GM18508 (cell line): ENCODE measurements around the gene B3GALNT2.
"Not testable (repeated sequence)": the region's sequence is repeated elsewhere in the genome, so short reads cannot be mapped to it uniquely, and the experiment has no call there.

Experiments
- ATAC-seq: cut with Tn5 transposase; IDR thresholded peaks from one replicate; pipeline ENCODE4 v1.9.1; 2021; ENCODE audit warnings: moderate number of reproducible peaks; ENCODE audit not compliant: insufficient read depth, unreplicated experiment

B3GALNT2 gene

GRCh38 chr1:235457856-235458255 is 46.4 kb downstream of the B3GALNT2 start:
- ATAC-seq: not testable (repeated sequence)

DNA sequence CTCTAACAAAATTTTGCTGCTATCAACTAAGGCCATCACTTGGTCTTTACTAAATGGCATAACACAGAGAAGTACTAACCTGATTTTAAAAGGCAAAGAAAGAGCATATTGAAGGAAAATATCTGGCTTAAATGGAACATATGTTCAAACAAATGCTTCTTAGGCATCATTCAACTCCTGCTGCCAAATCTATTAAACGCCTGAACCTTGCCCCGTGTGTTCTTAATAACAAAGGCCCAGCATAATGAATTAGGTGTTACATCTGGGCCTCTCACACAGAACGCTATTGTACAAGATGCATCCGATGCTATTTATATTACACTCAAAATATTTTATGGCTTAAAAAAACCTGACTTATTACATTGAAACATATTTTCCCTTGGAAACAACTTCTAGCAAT is 48.4 kb downstream of the B3GALNT2 start:
- no peak for ATAC-seq

DNA sequence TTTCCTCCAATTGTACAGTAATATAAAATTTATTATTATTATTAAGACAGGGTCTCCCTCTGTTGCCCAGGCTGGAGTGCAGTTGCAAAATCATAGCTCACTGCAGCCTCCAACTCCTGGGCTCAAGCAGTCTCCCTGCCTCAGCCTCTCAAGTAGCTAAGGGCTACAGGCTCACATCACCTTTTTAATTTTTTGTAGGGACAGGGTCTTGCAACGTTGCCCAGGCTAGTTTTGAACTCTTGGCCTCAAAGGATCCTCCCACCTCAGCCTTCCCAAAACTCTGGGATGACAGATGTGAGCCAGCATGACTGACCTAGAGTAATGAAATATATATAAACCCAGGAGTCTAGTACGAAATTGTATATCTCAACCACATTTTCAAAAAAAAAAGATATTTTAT is 49.2 kb downstream of the B3GALNT2 start:
- ATAC-seq: no peak

DNA sequence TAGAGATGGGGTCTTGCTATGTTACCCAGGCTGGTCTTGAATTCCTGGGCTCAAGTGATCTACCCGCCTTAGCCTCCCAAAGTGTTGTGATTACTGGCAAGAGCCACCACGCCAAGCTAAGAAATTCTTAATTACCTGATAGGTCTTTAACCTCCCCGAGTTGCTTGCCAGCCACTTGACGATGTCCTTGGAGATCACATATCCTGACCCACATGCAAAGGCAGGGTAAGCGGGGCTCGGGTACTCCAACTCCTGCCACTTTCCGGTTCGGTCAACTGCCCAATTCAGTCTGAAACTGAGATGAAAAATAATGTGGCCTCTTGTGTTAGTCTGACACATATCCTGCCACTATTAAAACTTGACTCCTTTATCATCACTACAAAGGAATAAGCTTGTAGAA is 50.2 kb downstream of the B3GALNT2 start:
- ATAC-seq: no peak

DNA sequence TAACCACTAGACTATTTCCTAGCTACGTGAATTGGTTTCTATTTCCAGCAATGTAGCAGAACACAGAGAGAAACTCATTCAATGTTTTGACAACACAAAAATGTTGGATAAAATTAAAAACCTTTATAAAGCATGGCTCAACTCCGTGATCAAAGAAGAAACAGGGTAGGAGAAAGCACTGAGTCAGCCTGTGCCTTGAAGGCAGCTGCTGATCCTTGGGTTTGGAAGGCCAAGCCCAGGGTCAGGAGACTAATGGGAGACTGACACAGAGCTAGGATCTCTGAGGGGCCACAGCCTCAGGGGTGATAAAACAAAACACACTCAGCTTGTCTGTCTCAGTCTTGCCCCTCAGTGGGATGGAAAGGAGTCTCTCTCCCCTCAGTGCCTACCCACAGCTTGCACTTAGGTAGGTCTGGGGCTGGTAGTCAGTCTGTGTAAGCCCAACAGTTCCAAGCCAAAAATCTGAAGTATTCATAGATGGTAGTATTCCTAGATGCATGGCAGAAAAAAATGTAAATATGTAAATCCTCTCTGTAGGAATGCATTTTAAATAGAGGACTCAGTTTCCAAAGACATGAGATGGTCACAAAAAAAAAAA is 53.3 kb downstream of the B3GALNT2 start:
- no peak for ATAC-seq

- no peak for ATAC-seq
Measured at GRCh38 chr1:235450433-235450832, 53.8 kb downstream of the B3GALNT2 start.

DNA sequence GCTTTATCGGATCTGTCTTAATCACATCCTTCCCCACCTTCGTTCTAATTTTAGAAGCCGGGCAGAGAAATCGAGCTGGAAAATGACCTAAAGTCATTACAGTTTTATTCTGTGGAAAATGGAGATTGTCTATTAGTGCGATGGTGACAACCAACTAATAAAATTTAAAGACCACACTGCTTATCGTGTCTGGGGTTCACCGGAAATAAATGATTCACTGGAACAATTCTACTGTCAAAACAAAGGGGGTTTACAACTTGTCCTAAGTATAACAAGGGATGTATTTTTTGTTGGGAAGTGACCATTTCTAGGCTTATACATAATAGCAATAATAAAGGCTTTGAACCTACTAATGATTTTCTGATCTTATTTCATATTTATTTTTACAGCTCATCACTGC is 55.6 kb downstream of the B3GALNT2 start:
- no peak for ATAC-seq

DNA sequence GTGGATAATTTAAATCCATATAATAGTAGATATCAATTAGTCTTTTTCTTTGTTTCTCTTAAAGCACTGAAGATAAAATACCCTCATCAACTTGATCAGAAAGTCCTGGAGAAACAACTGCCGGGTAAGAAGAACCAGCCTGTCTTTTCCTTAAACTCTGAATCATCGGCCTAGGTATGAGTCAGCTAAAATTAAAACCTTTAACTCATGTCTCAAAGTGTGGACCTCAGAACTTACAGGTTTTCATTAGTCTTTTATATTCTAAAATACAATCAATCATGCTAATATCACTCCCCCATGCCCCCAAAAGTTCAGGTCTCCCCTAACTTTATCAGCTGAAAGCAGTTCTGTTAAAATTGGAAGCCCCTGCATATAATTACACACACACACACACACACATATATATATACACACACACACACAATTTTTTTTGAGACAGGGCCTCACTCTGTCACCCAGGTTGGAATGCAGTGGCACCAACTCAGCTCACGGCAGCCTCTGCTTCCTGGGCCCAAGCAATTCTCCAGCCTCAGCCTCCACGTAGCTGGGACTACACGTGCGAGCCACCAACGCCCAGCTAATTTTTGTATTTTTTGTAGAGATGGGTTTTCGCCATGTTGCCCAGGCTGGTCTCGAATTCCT is 61.3 kb downstream of the B3GALNT2 start:
- no peak for ATAC-seq

GRCh38 chr1:235441159-235441685 is 63.0 kb downstream of the B3GALNT2 start:
- ATAC-seq: no peak

DNA sequence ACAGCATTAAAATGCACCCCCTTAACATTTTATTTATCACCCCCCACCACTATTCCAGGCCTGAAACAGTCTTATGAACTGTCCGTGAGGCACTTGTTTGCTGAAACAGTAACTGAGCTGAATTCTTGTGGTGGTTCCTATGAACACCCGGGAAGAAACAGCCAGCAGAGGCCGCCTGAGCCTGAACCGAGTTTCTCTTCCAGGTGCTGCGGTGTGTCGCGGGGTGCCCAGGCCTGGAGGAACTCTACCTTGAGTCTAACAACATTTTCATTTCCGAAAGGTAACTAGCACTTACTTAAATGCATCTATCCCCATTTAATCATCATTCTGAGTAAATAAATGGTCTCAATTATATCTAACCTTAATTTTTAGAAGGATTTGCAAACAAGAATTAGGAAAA is 70.3 kb downstream of the B3GALNT2 start:
- ATAC-seq: no peak

GRCh38 chr1:235430991-235431390 is 73.3 kb downstream of the B3GALNT2 start:
- no peak for ATAC-seq

GRCh38 chr1:235429143-235429542 is 75.1 kb downstream of the B3GALNT2 start:
- no peak for ATAC-seq

- no peak for ATAC-seq
Measured at GRCh38 chr1:235427447-235427846, 76.8 kb downstream of the B3GALNT2 start.

GRCh38 chr1:235426680-235427079 is 77.6 kb downstream of the B3GALNT2 start:
- ATAC-seq: no peak

GRCh38 chr1:235426143-235426542 is 78.1 kb downstream of the B3GALNT2 start:
- ATAC-seq: no peak

DNA sequence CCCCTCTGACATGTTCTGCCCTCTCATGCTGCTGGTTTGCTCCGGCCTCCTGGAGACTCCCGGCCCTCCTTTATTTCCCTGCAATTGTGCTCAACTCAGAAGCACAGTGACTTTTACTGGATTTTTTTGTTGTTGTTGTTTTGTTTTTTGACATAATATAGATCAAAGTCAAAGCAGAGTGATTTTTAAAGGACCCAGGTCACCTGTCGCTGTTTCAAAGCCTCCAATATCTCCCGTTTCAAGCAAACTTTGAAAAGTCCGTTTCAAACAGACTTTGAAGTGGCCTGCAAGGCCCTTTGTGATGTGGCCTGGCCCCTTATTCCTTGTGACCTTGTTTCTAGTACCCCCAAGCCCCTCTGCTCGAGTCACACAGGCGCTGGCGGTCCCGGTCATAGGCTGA is 78.9 kb downstream of the B3GALNT2 start:
- ATAC-seq: no peak

DNA sequence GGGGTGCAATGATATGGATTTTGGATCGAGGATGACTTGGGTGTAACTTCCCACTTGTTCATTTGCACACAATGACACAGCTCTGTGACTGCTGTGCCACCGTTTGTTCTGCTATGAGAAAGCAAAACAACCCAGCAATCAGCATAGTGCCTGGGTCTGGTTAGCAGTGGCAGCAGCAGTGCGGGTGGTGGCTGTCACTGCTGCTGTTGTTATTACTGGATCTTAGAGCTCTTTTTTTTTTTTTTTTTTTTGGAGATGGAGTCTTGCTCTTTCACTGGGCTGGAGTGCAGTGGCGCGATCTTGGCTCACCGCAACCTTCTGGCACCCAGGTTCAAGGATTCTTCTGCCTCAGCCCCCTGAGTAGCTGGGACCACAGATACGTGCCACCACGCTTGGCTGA is 80.2 kb downstream of the B3GALNT2 start:
- no peak for ATAC-seq

- ATAC-seq: no peak
Measured at GRCh38 chr1:235423214-235423652, 81.0 kb downstream of the B3GALNT2 start.

GRCh38 chr1:235421751-235422150 is 82.5 kb downstream of the B3GALNT2 start:
- ATAC-seq: no peak

DNA sequence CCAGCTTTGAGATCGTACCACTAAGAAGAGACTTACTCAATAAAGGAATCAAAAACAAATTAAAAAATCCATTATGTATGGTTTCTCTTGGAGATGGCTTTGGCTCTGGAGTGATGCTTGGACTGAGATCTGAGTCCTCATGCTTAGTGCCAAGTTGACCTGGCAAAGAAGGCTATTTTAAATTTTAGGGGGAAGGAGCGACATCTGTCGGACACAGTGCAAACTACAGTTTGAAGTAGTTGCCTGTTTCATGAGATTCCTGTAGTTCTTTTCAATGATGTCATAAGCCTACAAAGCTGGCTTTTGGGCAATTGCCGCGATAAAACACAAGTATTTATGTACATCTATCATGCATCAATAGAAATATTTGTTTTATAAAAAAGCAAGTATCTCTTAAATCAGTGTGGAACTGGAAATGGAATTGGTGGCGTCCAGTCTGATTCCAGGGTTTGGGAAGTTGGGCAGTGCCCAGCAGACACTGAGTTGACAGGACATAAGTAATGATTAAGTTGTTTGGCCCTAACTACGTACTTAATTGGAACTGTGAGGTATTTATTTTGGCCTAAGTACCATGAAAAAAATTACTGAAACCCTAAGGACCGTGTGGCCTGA is 87.1 kb downstream of the B3GALNT2 start:
- no peak for ATAC-seq

DNA sequence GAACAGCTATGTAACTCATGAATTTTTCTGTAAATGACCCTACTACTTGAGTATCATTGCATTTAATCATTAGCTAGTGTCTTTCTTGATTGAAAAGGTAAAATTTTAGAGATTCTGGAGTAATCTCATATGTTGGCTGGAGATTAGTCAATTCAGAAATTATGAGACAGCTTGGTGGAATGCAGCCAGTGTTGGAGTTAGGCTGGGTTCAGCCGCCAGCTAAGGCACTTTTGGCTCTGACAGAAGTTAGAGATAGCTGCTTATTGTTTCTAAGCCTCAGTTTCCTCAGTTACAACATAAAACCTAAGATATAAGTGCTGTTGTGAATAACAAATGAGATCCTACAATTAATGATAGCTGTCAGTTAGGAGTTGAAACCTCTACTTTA is 87.6 kb downstream of the B3GALNT2 start:
- ATAC-seq: no peak
